Activated CD8-positive, alpha-beta memory T cell treated with anti-CD3 and anti-CD28 coated beads, Interleukin-2, amount 10 ng/mL, durations not matched to agents 7 days and 5 days (primary cell): Measurements from ENCODE around the gene NT5C1B. TPM values are rescaled to one million over a fixed set of nuclear protein-coding genes. Genes with fewer than 3 reads are reported as not detected.
"Not testable (repeated sequence)": the region's sequence is repeated elsewhere in the genome, so short reads cannot be mapped to it uniquely, and the experiment has no call there.

ENCODE experiments used
- ATAC-seq: fragments of 150-1000 bp; cut with Tn5 transposase; one replicate; pipeline ENCODE4 v1.10.0; 2021; ENCODE audit warnings: moderate library complexity
- CTCF ChIA-PET: fragments of 350-600 bp; sonication (Branson Sonifier 250); formaldehyde crosslinking; loops from one replicate; lab custom pipeline; 2021; ENCODE audit warnings: antibody characterized with exemption; lab: Charles Lee
- DNase-seq: peaks from one replicate; pipeline ENCODE4 v3.0.0-alpha.2; 2020
- H3K27ac Mint-ChIP-seq: one replicate; pipeline ENCODE4 v1.8.0; 2021; ENCODE audit warnings: mild to moderate bottlenecking, mixed read lengths
- H3K27me3 Mint-ChIP-seq: one replicate; pipeline ENCODE4 v1.8.0; 2021; ENCODE audit warnings: mixed read lengths
- H3K36me3 Mint-ChIP-seq: one replicate; pipeline ENCODE4 v1.8.0; 2021; ENCODE audit warnings: mild to moderate bottlenecking, mixed read lengths
- H3K4me1 Mint-ChIP-seq: one replicate; pipeline ENCODE4 v1.8.0; 2021; ENCODE audit warnings: mixed read lengths
- H3K4me3 Mint-ChIP-seq: one replicate; pipeline ENCODE4 v1.8.0; 2021; ENCODE audit warnings: mild to moderate bottlenecking, moderate library complexity, mixed read lengths
- H3K9me3 Mint-ChIP-seq: one replicate; pipeline ENCODE4 v1.8.0; 2022; ENCODE audit warnings: low read depth, mixed read lengths
- total RNA-seq, 2 experiments: library from RNA; stranded (reverse); gene quantifications; one replicate each; pipeline ENCODE4 v1.2.3, GENCODE V29; 2021

The NT5C1B gene
- total RNA-seq: not detected

- H3K4me3 Mint-ChIP-seq: no peak within 1 kb of the TSS
- H3K9me3 Mint-ChIP-seq: peaks cover 3% of the 10 kb centered on the region
- DNase-seq: no peak
- peaks cover 3% of the 10 kb centered on the region for H3K4me1 Mint-ChIP-seq
- CTCF ChIA-PET: no interaction called here
- no peaks in the 10 kb centered on the region for H3K27me3 Mint-ChIP-seq
- H3K36me3 Mint-ChIP-seq: peaks cover 4% of the 10 kb centered on the region
- ATAC-seq: no peak
- no peak within 1 kb of the TSS for H3K27ac Mint-ChIP-seq
Observed at GRCh38 chr2:18589354-18589753, at the start of gene NT5C1B. Gene NT5C1B (minus strand): TSS chr2:18589569. CDS start chr2:18589468, 101 bp downstream.

GRCh38 chr2:18637196-18637595 lies 47.8 kb upstream of the NT5C1B start:
- DNase-seq: no peak
- peaks cover 13% of the 10 kb centered on the region for H3K36me3 Mint-ChIP-seq
- no peak overlapping the region for H3K4me3 Mint-ChIP-seq
- ATAC-seq: no peak
- peaks cover 21% of the 10 kb centered on the region for H3K9me3 Mint-ChIP-seq
- no peaks in the 10 kb centered on the region for H3K27me3 Mint-ChIP-seq
- H3K4me1 Mint-ChIP-seq: no peaks in the 10 kb centered on the region
- H3K27ac Mint-ChIP-seq: no peak overlapping the region
- CTCF ChIA-PET: no interaction called here

GRCh38 chr2:18632699-18633098 lies 43.3 kb upstream of the NT5C1B start:
- ATAC-seq, CTCF ChIA-PET, DNase-seq, H3K27me3 Mint-ChIP-seq, H3K4me3 Mint-ChIP-seq, H3K4me1 Mint-ChIP-seq, H3K27ac Mint-ChIP-seq: not testable (repeated sequence)
- Mint-ChIP-seq H3K9me3 (peaks cover 26% of the 10 kb centered on the region), H3K36me3 (peaks cover 15% of the 10 kb centered on the region)

- Mint-ChIP-seq H3K9me3 (peaks cover 15% of the 10 kb centered on the region), H3K4me3 (no peak overlapping the region)
- CTCF ChIA-PET: no interaction called here
Observed at GRCh38 chr2:18630941-18631340, 41.6 kb upstream of the NT5C1B start.

GRCh38 chr2:18630541-18630940 lies 41.2 kb upstream of the NT5C1B start:
- Mint-ChIP-seq H3K36me3 (peaks cover 15% of the 10 kb centered on the region), H3K9me3 (peaks cover 15% of the 10 kb centered on the region), H3K27me3 (no peaks in the 10 kb centered on the region), H3K4me1 (no peaks in the 10 kb centered on the region), H3K27ac (no peak overlapping the region), H3K4me3 (no peak overlapping the region)
- DNase-seq: no peak
- CTCF ChIA-PET: no interaction called here
- ATAC-seq: no peak

More at GRCh38 chr2:18630941-18631340, 41.6 kb upstream of the NT5C1B start:
- Mint-ChIP-seq H3K27me3 (no peaks in the 10 kb centered on the region), H3K36me3 (peaks cover 15% of the 10 kb centered on the region), H3K4me1 (no peaks in the 10 kb centered on the region), H3K27ac (no peak overlapping the region)
- DNase-seq (no peak), ATAC-seq (no peak)

GRCh38 chr2:18630101-18630500 lies 40.7 kb upstream of the NT5C1B start:
- peaks cover 12% of the 10 kb centered on the region for H3K36me3 Mint-ChIP-seq
- H3K9me3 Mint-ChIP-seq: peaks cover 13% of the 10 kb centered on the region
- no peaks in the 10 kb centered on the region for H3K4me1 Mint-ChIP-seq
- H3K27ac Mint-ChIP-seq: no peak overlapping the region
- no peak overlapping the region for H3K4me3 Mint-ChIP-seq
- no peak for DNase-seq
- H3K27me3 Mint-ChIP-seq: no peaks in the 10 kb centered on the region
- CTCF ChIA-PET: no interaction called here
- no peak for ATAC-seq

GRCh38 chr2:18626958-18627650 lies 37.7 kb upstream of the NT5C1B start:
- H3K4me1 Mint-ChIP-seq: no peaks in the 10 kb centered on the region
- H3K9me3 Mint-ChIP-seq: peaks cover 9% of the 10 kb centered on the region
- ATAC-seq (no peak), DNase-seq (no peak)
- H3K4me3 Mint-ChIP-seq: no peak overlapping the region
- CTCF ChIA-PET: no interaction called here
- no peak overlapping the region for H3K27ac Mint-ChIP-seq
- peaks cover 2% of the 10 kb centered on the region for H3K36me3 Mint-ChIP-seq
- H3K27me3 Mint-ChIP-seq: no peaks in the 10 kb centered on the region

GRCh38 chr2:18626256-18626668 lies 36.9 kb upstream of the NT5C1B start:
- DNase-seq (no peak), ATAC-seq (no peak)
- Mint-ChIP-seq H3K36me3 (no peaks in the 10 kb centered on the region), H3K27ac (no peak overlapping the region), H3K4me3 (no peak overlapping the region), H3K27me3 (no peaks in the 10 kb centered on the region), H3K9me3 (peaks cover 3% of the 10 kb centered on the region), H3K4me1 (no peaks in the 10 kb centered on the region)
- CTCF ChIA-PET: no interaction called here

- no peaks in the 10 kb centered on the region for H3K9me3 Mint-ChIP-seq
- no peaks in the 10 kb centered on the region for H3K36me3 Mint-ChIP-seq
- H3K4me1 Mint-ChIP-seq: no peaks in the 10 kb centered on the region
- DNase-seq (no peak), ATAC-seq (no peak)
- CTCF ChIA-PET: no interaction called here
- H3K4me3 Mint-ChIP-seq: no peak overlapping the region
- H3K27ac Mint-ChIP-seq: no peak overlapping the region
- no peaks in the 10 kb centered on the region for H3K27me3 Mint-ChIP-seq
Observed at GRCh38 chr2:18625563-18625962, 36.2 kb upstream of the NT5C1B start.

GRCh38 chr2:18623782-18624181 lies 34.4 kb upstream of the NT5C1B start:
- Mint-ChIP-seq H3K4me1 (no peaks in the 10 kb centered on the region), H3K27me3 (no peaks in the 10 kb centered on the region), H3K36me3 (peaks cover 2% of the 10 kb centered on the region), H3K4me3 (no peak overlapping the region), H3K27ac (no peak overlapping the region), H3K9me3 (peaks cover 3% of the 10 kb centered on the region)
- ATAC-seq: no peak
- DNase-seq: no peak
- CTCF ChIA-PET: no interaction called here

- peaks cover 3% of the 10 kb centered on the region for H3K9me3 Mint-ChIP-seq
- DNase-seq: no peak
- no peaks in the 10 kb centered on the region for H3K27me3 Mint-ChIP-seq
- CTCF ChIA-PET: no interaction called here
- no peaks in the 10 kb centered on the region for H3K4me1 Mint-ChIP-seq
- H3K4me3 Mint-ChIP-seq: no peak overlapping the region
- H3K27ac Mint-ChIP-seq: no peak overlapping the region
- peaks cover 2% of the 10 kb centered on the region for H3K36me3 Mint-ChIP-seq
- no peak for ATAC-seq
Observed at GRCh38 chr2:18620867-18621632, 31.7 kb upstream of the NT5C1B start.

GRCh38 chr2:18619091-18619490 lies 29.7 kb upstream of the NT5C1B start:
- H3K9me3 Mint-ChIP-seq: peaks cover 3% of the 10 kb centered on the region
- H3K4me1 Mint-ChIP-seq: no peaks in the 10 kb centered on the region
- DNase-seq: no peak
- H3K4me3 Mint-ChIP-seq: no peak overlapping the region
- no peak for ATAC-seq
- CTCF ChIA-PET: no interaction called here
- peaks cover 2% of the 10 kb centered on the region for H3K36me3 Mint-ChIP-seq
- no peaks in the 10 kb centered on the region for H3K27me3 Mint-ChIP-seq
- H3K27ac Mint-ChIP-seq: no peak overlapping the region

- no peaks in the 10 kb centered on the region for H3K27me3 Mint-ChIP-seq
- ATAC-seq: no peak
- CTCF ChIA-PET: interaction anchor here (1.5 to 1.6 kb wide), 2 partner anchors 9 to 94 kb away, joined by 3 to 4 read pairs; no protein-coding TSS in a partner anchor
Observed at GRCh38 chr2:18614041-18614440, 24.7 kb upstream of the NT5C1B start.

GRCh38 chr2:18612133-18612532 lies 22.8 kb upstream of the NT5C1B start:
- Mint-ChIP-seq H3K4me3 (no peak overlapping the region), H3K27ac (no peak overlapping the region), H3K9me3 (no peaks in the 10 kb centered on the region), H3K27me3 (no peaks in the 10 kb centered on the region), H3K4me1 (peaks cover under 1% of the 10 kb centered on the region), H3K36me3 (peaks cover 2% of the 10 kb centered on the region)
- no peak for ATAC-seq
- CTCF ChIA-PET: no interaction called here
- DNase-seq: no peak

More at GRCh38 chr2:18614041-18614440, 24.7 kb upstream of the NT5C1B start:
- no peak for DNase-seq
- no peaks in the 10 kb centered on the region for H3K4me1 Mint-ChIP-seq
- H3K9me3 Mint-ChIP-seq: no peaks in the 10 kb centered on the region
- H3K27ac Mint-ChIP-seq: no peak overlapping the region
- no peak overlapping the region for H3K4me3 Mint-ChIP-seq
- peaks cover 2% of the 10 kb centered on the region for H3K36me3 Mint-ChIP-seq
